CD4-positive, alpha-beta T cell (primary cell): ENCODE results near the gene MYO1E. TPM values are rescaled to one million over a fixed set of nuclear protein-coding genes. Genes with fewer than 3 reads are reported as not detected.

Source experiments
- ATAC-seq: fragments of 200-7000 bp; cut with Tn5 transposase; one replicate; pipeline ENCODE4 v1.10.0; 2022; ENCODE audit warnings: mild to moderate bottlenecking; ENCODE audit not compliant: poor library complexity
- CTCF ChIA-PET: fragments of 350-600 bp; sonication (Branson Sonifier 250); formaldehyde crosslinking; loops from one replicate; lab custom pipeline; 2021; ENCODE audit warnings: antibody characterized with exemption, inconsistent platforms; lab: Charles Lee
- POLR2A ChIA-PET: fragments of 350-600 bp; sonication (Branson Sonifier 250); formaldehyde crosslinking; loops from one replicate; lab custom pipeline; 2021; ENCODE audit warnings: antibody characterized with exemption, inconsistent platforms; lab: Charles Lee
- DNase-seq, 14 experiments: peaks; one replicate each; pipeline ENCODE4 v3.0.0-alpha.2; 2013 to 2020; ENCODE audit warnings: mixed read lengths in 2 of 14
- H3K27ac ChIP-seq, 2 donors: one replicate each; pipeline versions ENCODE4 v1.5.1 to v1.7.0; 2013; ENCODE audit warnings: low read length in 2 of 2, low read depth in 1 of 2, mild to moderate bottlenecking in 1 of 2
- H3K27me3 ChIP-seq, 2 experiments: 1 replicate in 1 of 2; 2 replicates in 1 of 2; pipeline versions ENCODE4 v1.6.1 to v1.7.0; 2013; ENCODE audit warnings: low read length in 2 of 2, control low read depth in 1 of 2, mild to moderate bottlenecking in 1 of 2, moderate library complexity in 1 of 2; ENCODE audit not compliant: insufficient read depth in 2 of 2, control insufficient read depth in 1 of 2
- H3K36me3 ChIP-seq: one replicate; pipeline ENCODE4 v1.6.1; 2013; ENCODE audit warnings: low read length, control low read depth; ENCODE audit not compliant: insufficient read depth
- H3K4me1 ChIP-seq: one replicate; pipeline ENCODE4 v1.6.1; 2013; ENCODE audit warnings: low read length, control low read depth; ENCODE audit not compliant: insufficient read depth
- H3K4me3 ChIP-seq: one replicate; pipeline ENCODE4 v1.5.1; 2013; ENCODE audit warnings: mild to moderate bottlenecking, low read length, moderate library complexity
- H3K9me3 ChIP-seq, 2 experiments: 1 replicate in 1 of 2; 2 replicates in 1 of 2; pipeline versions ENCODE4 v1.6.1 to v1.7.0; 2013; ENCODE audit warnings: low read length in 2 of 2, mild to moderate bottlenecking in 2 of 2, control low read depth in 1 of 2, moderate library complexity in 1 of 2; ENCODE audit not compliant: control insufficient read depth in 1 of 2, insufficient read depth in 1 of 2
- H3K27ac Mint-ChIP-seq: one replicate; pipeline ENCODE4 v1.8.0; 2020; ENCODE audit warnings: mixed read lengths
- H3K27me3 Mint-ChIP-seq: one replicate; pipeline ENCODE4 v1.8.0; 2021; ENCODE audit warnings: mixed read lengths
- H3K36me3 Mint-ChIP-seq: one replicate; pipeline ENCODE4 v1.8.0; 2021; ENCODE audit warnings: low read depth, mixed read lengths
- H3K4me1 Mint-ChIP-seq: one replicate; pipeline ENCODE4 v1.8.0; 2021; ENCODE audit warnings: low read depth, mixed read lengths
- H3K4me3 Mint-ChIP-seq: one replicate; pipeline ENCODE4 v1.8.0; 2020; ENCODE audit warnings: mild to moderate bottlenecking, mixed read lengths
- H3K9me3 Mint-ChIP-seq: one replicate; pipeline ENCODE4 v1.8.0; 2020; ENCODE audit warnings: mixed read lengths
- CTCF ChIP-seq: fragments of 200-600 bp; IDR thresholded peaks from one replicate; pipeline ENCODE4 v1.8.0; 2022; ENCODE audit warnings: antibody characterized with exemption, mild to moderate bottlenecking
- intact Hi-C, 2 experiments: fragments of 100-400 bp; cut with DNase I in 1 of 2; cut with micrococcal nuclease in 1 of 2; formaldehyde crosslinking; loops; one replicate each; pipeline versions ENCODE4 v1.15.1 to v1.9.0; 2023 to 2025; cut with DNase I, micrococcal nuclease
- total RNA-seq, 174 experiments: library from RNA in 2 of 174; stranded (reverse) in 2 of 174; gene quantifications; one replicate each; pipeline ENCODE4 v1.2.3 and lab custom pipeline; 2021 to 2026

MYO1E gene
- total RNA-seq, 2 experiments from 2014 or later: 0.59 to 0.63 TPM

GRCh38 chr15:59334076-59334415 lies 38.6 kb downstream of the MYO1E start:
- Histone ChIP-seq H3K27ac (no peak overlapping the region), H3K27me3 (no peaks in the 10 kb centered on the region), H3K9me3 (no peaks in the 10 kb centered on the region), H3K36me3 (no peaks in the 10 kb centered on the region), H3K4me1 (no peaks in the 10 kb centered on the region), H3K4me3 (no peak overlapping the region)
- no peak overlapping the region for H3K27ac Mint-ChIP-seq
- H3K9me3 Mint-ChIP-seq: no peaks in the 10 kb centered on the region
- DNase-seq (no peak), ATAC-seq (no peak)
- H3K4me3 Mint-ChIP-seq: no peak overlapping the region
- H3K4me1 Mint-ChIP-seq: no peaks in the 10 kb centered on the region
- CTCF ChIA-PET: no interaction called here
- intact Hi-C loops: no loop called here
- no peak for TF ChIP-seq CTCF
- POLR2A ChIA-PET: no interaction called here
- H3K27me3 Mint-ChIP-seq: no peaks in the 10 kb centered on the region
- no peaks in the 10 kb centered on the region for H3K36me3 Mint-ChIP-seq

GRCh38 chr15:59333401-59334075 lies 39.1 kb downstream of the MYO1E start:
- H3K9me3 Mint-ChIP-seq: no peaks in the 10 kb centered on the region
- no peak overlapping the region for H3K27ac Mint-ChIP-seq

GRCh38 chr15:59332009-59332408 lies 40.7 kb downstream of the MYO1E start:
- ChIA-PET CTCF (no interaction called here), POLR2A (no interaction called here)
- Mint-ChIP-seq H3K4me3 (no peak overlapping the region), H3K4me1 (no peaks in the 10 kb centered on the region), H3K27ac (no peak overlapping the region), H3K9me3 (no peaks in the 10 kb centered on the region), H3K27me3 (no peaks in the 10 kb centered on the region), H3K36me3 (no peaks in the 10 kb centered on the region)
- TF ChIP-seq CTCF: no peak
- H3K4me1 ChIP-seq: no peaks in the 10 kb centered on the region
- ATAC-seq (no peak), DNase-seq (no peak)
- H3K4me3 ChIP-seq: no peak overlapping the region
- no peaks in the 10 kb centered on the region for H3K9me3 ChIP-seq
- no peak overlapping the region for H3K27ac ChIP-seq
- no peaks in the 10 kb centered on the region for H3K27me3 ChIP-seq
- H3K36me3 ChIP-seq: no peaks in the 10 kb centered on the region
- intact Hi-C loops: no loop called here

More at GRCh38 chr15:59333401-59334075, 39.1 kb downstream of the MYO1E start:
- Histone ChIP-seq H3K4me3 (no peak overlapping the region), H3K27me3 (no peaks in the 10 kb centered on the region), H3K4me1 (no peaks in the 10 kb centered on the region), H3K36me3 (no peaks in the 10 kb centered on the region), H3K27ac (no peak overlapping the region), H3K9me3 (no peaks in the 10 kb centered on the region)
- H3K4me3 Mint-ChIP-seq: no peak overlapping the region
- POLR2A ChIA-PET: no interaction called here
- intact Hi-C loops: no loop called here
- TF ChIP-seq CTCF: no peak
- CTCF ChIA-PET: no interaction called here
- H3K36me3 Mint-ChIP-seq: no peaks in the 10 kb centered on the region
- no peaks in the 10 kb centered on the region for H3K27me3 Mint-ChIP-seq
- H3K4me1 Mint-ChIP-seq: no peaks in the 10 kb centered on the region
- DNase-seq (no peak), ATAC-seq (no peak)
